ENCODE measurements around the gene KCNAB2.

Gene KCNAB2

DNA sequence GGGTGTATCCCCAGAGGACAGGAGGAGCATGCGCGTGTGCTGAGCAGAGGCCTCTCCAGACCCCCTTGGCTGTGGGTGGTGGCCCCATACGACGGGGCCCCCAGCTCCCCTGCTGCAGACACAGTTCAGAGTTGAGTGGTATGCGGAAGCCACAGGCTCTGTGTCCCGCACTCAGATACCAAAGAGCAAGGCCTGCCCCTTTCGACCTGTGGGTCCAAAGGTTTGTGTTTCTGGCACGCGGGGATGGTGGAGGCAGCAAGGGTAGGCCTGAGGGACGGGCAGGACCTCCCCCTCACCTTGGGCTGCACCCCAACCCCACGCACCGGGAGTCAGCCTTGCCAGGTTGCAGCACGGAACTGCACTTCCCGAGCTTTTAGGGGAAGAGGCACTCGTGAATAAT lies at the start of gene KCNAB2:
Gene KCNAB2, plus strand, starts transcription at position 328 of the 400 bp plus-strand sequence. CDS start 5,649 bp downstream, outside the sequence.
- no peak for DNase-seq

DNA sequence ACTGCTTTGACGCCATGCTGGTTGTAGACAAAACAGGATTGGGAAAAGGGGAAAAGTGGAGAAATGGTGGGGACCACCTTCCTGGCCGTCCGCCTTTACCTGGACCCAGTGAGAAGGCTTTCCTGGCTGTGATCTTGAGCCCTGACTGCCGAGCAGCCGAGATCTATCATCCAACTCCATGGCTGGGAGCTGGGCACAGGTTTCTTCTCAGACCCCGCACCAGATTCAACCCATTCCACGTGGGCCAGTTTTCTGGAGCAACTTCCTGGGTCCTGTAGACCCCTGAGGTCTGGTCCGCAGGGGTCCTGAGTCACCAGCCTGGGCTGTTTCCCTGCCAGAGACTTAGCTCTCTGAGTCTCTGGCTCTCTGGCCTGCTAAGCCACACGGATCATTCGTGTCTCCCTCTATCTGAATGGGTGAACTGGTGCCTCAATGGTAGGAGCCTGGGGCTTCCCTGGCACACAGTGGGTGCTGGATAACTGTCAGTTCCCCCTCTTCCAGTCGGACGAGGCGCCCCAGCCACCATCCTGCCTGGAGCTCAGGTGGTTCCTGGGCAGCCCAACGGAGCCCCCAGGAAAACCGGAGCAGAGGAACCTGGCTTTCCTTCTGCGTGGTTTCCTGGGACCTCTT lies 48.9 kb upstream of the KCNAB2 start:
- DNase-seq: no peak

DNA sequence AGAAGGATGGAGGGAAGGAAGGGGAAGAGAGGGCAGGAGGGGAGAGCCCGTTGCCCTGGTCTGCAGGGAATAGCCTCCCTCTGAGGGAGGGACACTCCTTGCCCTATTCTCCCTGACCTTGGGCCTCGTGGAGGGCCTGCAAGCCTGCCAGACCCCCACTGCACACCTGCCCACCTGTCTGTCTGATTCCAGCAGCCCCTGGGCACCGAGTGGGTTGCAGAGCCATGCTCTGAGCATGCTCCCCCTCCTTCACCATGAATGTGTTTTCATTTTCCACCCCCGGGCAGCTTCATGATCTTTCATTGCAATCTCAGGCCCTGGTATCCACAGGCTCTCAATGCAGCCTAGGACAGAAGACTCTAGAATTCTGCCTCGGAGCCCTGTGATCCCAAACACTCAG lies 48.4 kb upstream of the KCNAB2 start:
- DNase-seq: no peak

DNA sequence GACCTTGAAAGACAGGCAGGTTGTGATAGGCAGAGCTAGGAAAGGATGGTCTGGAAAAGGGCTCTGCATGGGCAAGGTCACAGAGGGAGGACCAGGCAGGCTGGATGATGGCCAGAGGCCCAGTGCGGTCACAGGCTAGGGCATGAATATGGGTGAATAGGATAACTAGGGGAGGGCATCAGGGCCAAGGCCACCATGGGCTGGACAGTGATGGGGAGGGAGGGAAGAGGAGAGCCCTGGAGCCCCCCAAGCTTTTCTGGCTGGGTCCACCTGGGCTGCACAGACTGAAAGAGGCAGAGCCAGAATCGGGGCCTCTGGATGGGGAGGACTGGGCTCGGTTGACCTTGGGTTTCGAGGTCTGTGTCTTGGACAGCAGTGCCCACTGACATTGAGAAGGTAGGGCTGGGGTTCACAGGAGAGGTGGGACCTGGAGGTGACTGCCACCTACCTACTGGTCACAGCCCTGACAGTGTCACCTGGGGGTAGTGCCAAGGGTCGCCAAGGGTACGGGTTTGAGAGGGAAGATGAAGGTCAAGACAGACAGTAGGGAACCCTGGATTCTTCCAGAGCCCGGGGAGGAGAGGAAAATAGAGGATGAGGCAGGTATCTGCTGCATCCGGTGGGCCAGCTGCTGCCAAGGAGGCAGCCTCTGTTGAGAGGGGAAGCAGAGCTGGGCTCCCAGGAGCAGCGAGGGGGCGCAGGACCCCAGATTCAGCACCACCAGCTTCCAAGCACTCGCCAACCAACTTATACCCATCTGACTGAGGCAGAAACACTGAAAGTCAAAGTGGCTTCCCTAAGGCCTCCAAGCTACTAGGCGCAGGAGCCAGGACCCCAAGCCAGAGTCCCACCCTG lies 47.4 kb upstream of the KCNAB2 start:
- DNase-seq: no peak

DNA sequence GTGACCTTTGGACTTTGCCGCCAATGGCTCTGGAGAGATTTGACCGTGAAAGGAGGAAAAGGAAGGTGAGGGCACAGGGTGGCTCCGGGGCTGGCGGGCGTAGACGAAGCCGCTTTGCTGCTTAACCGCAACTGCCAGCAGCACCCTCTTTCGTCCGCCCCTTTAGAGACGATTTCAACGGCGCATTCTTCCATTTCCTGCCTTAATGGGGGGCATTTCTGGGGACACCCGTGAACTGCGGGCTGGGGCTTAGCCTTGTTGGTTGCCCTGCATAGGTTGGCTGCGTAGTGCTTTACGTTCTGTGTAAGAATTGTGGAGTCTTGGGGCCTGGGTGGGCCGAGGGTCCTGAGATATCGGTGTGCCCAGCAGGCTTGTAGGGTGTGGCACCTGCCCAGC lies 46.8 kb upstream of the KCNAB2 start:
- no peak for DNase-seq

DNA sequence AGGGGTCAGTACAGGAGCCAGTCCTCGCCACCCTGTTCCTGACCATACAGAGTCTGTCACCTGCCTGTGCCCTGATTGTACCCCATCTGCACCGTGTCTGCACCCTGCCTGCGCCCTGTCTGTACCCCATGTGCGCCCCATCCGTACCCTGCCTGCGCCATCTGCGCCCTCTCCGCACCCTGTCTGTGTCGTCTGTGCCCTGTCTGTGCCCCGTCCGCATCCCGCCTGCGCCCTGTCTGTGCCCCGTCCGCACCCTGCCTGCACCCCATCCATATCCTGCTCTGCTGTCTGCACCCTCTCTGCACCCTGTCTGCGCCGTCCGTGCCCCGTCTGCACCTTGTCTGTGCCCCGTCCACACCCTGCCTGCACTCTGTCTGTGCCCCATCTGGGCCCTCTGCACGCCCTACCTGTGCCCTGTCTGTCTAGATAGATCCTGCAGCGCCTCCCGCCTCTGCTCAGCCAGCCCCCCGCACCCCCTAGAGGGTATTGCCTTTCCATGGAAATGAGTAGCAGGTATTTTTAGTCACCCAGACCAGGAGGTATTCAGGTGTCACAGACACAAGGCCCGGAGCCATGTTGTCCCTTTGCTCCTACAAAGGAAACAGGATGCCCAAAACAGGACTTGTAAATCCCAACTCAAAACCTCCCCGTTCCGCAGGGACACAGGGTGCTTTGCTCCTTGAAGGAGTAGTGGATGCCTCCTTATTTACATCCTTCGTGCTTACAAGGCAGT lies 45.8 kb upstream of the KCNAB2 start:
- no peak for DNase-seq

DNA sequence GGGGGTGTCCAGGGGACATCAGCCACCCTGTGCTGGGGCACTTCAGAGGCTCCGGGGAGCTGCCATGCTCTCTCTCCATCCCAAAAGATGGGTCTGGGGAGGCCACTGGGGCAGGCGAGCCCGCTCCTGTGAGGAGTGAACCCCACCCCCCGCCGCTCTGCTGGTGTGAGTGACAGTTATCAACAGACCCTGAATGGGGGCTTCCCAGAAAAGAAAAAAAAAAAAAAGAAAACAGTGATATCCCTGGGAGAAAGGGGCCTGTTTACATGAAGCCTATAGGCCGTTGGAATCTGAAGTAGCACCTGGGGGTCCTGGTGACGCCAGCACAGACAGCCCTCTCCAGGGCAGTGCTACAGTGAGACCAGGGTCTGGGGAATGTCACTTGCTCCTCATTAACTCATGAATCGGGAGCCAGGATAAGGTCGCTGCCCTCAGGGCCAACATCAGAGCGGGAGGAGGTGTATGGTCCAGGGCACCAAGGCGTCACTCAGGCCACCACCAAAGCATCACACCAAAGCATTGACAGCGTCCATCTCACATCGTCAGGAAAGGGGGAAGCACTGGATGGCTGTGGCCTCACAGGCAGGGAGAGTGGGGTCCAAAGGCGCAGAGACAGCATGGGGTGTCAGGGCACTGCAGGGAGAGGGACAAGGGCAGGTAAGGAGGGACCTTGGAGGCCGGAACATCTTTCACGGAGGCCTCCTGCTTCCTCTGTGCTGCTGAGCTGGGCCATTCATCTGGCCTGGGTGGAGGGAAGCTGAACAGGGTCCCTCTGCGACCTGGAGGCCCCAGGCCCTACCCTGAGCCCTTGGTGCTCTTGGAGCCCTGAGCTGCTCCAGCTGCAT lies 45.0 kb upstream of the KCNAB2 start:
- DNase-seq: no peak

DNA sequence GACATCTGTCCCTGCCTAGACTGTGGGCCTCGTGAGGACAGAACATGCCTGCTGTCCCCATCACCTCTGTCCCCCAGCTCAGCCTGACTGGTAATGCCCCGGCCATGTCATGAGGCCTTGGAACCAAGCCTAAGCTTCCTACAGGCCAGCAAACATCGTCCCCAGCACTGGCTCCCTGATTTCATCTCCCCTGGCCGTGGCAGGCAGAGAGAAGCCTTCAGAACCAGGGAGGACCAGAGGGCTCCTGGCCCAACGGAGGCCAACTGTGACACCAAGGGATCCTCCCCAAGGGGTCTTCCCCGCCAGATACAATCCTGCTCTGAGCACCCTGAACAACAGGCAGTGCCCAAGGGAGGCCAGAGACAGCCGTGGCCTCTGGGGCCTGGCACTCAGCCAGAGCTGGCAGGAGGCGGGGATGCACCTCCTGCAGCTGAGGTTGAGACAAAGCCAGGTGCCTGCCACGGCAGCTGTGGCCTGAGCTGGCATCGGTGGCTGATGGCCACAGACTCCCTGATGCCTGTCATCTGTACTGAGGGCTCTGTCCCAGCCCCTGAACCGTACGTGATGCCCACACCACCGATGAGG lies 43.6 kb upstream of the KCNAB2 start:
- DNase-seq: no peak

DNA sequence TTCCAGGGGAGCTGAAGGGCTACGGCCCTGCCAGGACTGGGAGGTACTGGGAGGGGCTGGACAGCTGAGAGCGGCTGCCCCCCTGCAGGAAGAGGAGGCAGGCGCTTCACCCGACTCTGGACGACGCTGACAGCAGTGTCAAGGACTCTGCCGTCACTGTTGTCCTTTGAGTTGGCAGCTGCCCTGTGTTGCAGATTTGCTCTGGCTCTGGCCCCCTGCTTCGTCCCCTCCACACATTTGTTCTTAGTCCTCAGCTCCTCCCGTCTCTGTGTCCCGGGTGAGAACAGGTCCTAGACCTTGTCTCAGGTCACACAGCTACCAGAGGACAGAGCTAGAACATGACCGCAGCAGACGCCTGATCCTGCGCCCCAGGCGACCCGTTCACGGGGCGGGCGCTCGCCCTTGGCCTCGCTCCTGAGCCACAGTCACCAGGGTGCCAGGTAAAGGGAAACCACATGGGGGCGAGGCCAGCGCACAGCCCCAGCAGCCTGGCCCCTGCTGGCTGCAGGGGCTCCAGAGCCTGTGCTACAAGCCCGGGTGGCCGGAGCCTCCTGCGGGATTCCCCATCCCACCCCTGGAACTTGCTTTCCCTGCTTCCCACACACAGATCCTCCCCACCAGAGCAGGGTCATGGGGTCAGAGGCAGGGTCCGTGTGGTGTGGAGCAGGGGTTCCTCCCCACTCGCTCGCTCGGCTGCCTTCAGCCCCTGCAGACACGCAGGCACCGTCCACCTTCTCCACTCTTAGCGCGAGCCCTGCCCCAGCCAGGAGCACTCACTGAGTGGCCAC lies 42.8 kb upstream of the KCNAB2 start:
- no peak for DNase-seq

DNA sequence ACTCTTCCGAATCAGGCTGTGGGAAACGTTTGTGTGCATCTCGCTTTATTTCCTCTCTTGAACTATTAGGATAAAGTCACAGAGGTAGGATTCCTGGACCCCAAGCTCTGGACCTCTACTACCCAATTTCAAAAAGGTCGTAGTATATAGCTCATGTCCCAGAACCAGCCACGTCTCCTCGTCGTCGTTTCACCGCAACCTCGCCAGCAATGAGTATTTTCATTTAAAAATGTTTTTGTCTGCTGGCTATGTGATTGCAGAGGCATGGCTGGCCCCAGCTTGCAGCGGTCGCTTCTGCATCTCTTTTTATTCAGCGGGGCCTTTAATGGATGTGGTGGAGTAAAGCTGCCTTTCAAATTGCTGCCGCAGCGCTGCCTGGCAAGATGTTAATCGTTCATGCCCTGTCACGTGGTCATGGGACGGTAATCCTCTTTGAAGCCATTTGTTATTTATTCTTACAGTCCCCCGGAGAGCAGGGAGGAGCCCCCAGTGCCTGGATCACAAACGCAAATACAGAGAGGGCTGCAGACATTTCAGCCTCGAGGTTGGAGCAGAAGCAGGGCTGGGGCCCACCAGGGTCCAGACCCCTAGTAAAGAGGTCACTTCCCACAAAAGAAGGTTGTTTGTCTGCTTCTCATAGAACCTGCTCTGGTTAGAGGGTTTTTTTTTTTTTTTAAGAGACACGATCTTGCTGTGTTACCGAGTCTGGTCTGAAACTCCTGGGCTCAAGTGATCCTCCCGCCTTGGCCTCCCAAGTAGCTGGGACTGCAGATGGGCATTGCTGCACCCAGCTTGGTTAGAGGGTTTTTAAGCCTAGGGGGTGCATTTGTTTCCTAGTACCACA lies 41.9 kb upstream of the KCNAB2 start:
- DNase-seq: no peak

DNA sequence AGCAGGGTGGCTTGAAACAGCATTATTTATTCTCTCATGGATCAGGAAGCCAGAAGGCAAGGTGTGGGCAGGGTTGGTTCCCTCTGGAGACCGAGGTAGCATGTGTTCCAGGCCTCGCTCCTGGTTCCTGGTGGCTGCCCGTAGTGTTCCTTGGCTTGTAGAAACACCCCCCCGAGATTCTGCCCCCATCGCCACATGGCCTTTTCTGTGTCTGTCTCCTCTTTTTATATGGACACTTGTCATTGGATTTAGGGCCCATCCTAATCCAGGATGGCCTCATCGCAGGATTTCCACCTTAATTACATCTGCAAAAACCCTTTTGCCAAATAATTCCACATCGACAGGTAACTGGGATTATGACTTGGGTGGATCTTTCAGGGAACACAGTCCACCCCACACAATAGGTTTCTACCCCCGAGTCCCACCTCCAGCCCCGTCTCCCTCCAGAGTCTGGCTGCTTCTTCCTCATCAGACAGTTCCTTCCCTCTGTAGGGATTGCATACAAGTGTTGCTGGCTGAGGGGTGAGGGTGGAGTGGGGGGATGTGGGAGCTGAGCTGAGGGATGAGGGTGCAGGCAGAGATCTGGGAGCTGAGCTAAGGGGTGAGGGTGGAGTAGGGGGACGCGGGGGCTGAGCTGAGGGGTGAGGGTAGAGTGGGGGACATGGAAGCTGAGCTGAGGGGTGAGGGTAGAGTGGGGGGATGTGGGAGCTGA lies 41.1 kb upstream of the KCNAB2 start:
- DNase-seq: no peak

DNA sequence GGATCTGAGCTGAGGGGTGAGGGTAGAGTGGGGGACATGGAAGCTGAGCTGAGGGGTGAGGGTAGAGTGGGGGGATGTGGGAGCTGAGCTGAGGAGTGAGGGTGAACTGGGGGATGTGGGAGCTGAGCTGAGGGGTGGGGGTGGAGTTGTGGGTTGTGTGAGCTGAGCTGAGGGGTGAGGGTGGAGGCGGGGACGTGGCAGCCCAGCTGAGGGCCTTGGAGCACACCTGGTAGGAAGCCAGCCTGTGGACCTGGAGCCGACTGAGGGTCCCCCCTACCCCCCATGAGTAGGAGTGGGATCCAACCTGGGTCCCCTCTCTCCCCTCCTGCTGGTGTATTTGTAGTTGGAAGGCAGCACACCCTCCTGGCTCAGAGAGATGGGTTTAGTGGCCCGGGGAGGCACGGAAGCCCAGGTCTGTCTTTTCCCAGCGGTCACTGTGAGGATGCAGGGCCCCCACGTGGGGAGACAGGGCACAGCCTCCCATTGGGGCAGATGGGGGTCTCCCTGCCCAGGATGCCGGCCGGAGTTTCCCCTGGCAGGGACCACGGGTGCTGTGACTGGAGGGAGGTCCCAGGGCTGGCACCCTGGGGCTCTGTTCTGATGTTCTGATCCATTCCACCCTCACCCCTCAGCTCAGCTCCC lies 40.3 kb upstream of the KCNAB2 start:
- no peak for DNase-seq

DNA sequence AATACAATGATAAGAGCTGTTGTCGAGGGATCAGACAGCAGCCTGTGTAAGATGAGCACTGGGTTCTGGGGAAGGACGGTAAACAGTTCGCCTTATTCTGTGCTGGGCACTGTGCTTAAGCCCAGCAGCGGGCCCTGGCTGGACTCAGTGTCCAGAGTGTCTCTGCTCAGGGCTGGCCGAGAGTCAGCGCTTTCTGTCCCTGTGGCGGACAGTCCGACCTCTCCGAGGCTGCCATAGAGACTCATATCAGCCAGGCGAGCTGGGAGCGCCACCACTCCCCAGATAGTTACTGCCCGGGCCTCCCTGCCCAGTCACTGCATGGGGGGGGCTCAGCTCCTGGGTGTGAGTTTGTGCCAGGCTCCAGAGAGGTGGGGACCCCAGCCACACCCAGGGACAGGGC lies 38.8 kb upstream of the KCNAB2 start:
- no peak for DNase-seq

DNA sequence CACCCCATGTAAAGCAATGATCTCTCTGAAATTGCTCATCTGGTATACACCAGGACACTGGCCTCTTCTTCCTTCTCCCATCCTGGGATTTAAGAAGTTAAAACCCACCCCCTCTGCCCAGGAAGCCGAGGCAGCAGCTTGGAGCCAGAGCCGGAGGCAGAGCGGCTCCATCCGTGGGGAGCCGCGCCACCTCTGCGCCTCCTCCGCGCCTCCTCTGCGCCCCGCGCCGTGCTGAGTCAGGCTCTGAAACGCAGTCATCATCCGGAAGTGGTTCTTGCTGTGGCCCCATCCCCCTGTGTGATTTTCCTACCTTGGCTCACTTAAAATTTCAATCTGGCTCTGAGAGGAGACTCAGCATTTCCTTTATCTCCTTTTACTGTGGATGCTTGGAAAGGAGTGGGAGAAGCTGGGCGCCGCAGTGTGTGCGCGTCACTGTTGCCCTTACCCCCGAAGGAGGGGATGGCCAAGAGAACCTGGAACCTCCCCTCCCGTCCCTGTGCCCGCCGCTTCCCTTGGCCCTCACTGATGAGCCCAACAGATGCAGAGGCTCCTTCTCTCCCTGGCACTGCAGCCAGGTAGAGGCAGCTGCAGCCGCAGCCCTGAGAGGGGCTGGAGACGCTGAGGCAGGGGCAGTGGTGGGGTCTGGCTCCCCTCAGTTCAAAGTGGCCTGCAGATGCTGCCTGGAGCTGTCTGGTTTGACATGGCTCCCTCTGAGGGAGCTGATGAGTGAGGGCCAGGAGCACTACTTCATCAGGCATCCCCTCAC lies 38.2 kb upstream of the KCNAB2 start:
- DNase-seq: peak in 1 of 51 donors; percentile 36

DNA sequence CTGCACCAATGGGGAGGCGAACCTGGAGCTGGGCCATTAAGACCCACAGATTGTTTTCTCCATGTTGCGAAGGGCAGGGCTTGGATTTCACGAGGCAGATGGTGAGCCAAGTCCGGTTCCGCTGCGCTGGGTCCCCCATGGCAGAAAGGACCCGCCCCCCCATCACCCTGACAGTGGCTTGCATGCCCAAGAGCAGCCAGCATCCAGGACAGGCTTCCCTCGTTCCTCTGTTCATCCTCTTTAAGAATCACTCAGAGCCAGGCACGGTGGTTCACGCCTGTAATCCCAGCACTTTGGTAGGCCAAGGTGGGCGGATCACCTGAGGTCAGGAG lies 37.6 kb upstream of the KCNAB2 start:
- DNase-seq: no peak

DNA sequence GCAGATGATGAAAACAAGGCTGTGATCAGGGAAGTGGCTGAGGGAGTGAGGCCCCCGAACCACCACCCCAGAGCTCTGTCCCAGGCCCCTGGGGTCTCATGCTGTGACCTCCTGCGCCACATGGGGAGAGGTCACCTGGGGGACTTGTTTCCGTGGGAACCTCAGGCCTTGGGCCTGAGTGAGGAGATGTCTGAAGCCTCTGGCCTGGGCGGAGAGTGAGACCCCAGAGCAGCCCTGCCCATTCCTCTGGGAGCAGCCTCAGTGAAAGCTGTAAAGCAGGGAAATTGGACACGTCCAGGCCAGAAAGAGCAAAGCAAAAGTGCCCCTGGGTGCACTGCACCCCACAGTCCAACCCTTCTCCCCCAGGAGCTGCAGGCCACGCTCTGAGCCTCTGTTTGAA lies 37.0 kb upstream of the KCNAB2 start:
- no peak for DNase-seq
